Measurements from ENCODE around the gene CALR.

DNA sequence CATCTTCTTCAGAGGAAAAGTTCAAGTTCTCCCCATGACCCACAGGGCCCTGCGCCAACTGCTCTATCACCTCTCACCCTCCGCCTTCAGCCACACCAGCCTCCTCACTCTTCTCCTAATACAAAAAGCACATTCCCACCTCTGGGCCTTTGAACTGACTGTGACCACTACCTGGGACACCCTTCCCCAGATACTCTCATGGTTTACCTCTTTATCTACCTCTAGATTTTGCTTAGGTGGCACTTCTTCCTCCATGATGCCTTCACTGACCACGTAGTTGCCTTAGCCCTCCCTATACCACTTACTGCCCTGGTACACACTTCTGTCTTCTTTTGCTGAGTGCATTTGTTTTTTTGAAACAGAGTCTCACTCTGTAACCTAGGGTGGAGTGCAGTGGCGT, 15.4 kb upstream of the CALR start:
- TF ChIP-seq CTCF (IDR thresholded peaks at IDR 0.05) (no peak), ESRRA (CRISPR knock-in tag; IDR thresholded peaks at IDR 0.05; ENCODE audit: borderline replicate concordance) (no peak), TCF7 (CRISPR knock-in tag; IDR thresholded peaks at IDR 0.05; ENCODE audit: low read depth) (no peak), NR2C2 (CRISPR knock-in tag; IDR thresholded peaks at IDR 0.05) (no peak), NR3C1 (CRISPR knock-in tag; conservative IDR thresholded peaks at IDR 0.05; ENCODE audit: low read depth) (no peak), ATF2 (CRISPR knock-in tag; IDR thresholded peaks at IDR 0.05; ENCODE audit: borderline replicate concordance, low read depth) (no peak), ATF6 (CRISPR knock-in tag; IDR thresholded peaks at IDR 0.05) (no peak)
- TF ChIP-seq, protein P1, sequence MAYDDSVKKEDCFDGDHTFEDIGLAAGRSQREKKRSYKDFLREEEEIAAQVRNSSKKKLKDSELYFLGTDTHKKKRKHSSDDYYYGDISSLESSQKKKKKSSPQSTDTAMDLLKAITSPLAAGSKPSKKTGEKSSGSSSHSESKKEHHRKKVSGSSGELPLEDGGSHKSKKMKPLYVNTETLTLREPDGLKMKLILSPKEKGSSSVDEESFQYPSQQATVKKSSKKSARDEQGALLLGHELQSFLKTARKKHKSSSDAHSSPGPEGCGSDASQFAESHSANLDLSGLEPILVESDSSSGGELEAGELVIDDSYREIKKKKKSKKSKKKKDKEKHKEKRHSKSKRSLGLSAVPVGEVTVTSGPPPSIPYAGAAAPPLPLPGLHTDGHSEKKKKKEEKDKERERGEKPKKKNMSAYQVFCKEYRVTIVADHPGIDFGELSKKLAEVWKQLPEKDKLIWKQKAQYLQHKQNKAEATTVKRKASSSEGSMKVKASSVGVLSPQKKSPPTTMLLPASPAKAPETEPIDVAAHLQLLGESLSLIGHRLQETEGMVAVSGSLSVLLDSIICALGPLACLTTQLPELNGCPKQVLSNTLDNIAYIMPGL (CRISPR knock-in tag; IDR thresholded peaks at IDR 0.05) = no peak
